Neural cell (in vitro differentiated cells): ENCODE measurements around the gene IRF2BP2.

Experiments
- CTCF ChIP-seq: fragments of 450-650 bp; IDR thresholded peaks from 2 replicates; pipeline ENCODE4 v1.5.1; 2014; ENCODE audit warnings: antibody characterized with exemption, mild to moderate bottlenecking, moderate library complexity; ENCODE audit not compliant: poor library complexity, severe bottlenecking
- EP300 ChIP-seq: fragments of 450-650 bp; conservative IDR thresholded peaks from 2 replicates; pipeline ENCODE4 v1.6.1; 2014; ENCODE audit warnings: antibody characterized with exemption, mild to moderate bottlenecking, moderate library complexity; ENCODE audit not compliant: poor library complexity, severe bottlenecking
- EZH2 ChIP-seq: fragments of 200-600, 300-800 bp; shearing (Covaris generic), sonication (generic); IDR thresholded peaks from 2 replicates; pipeline ENCODE4 v1.6.1; 2014; ENCODE audit warnings: antibody characterized with exemption, low read length, borderline replicate concordance, mild to moderate bottlenecking; ENCODE audit not compliant: insufficient read depth, poor library complexity, severe bottlenecking
- POLR2AphosphoS5 ChIP-seq: IDR thresholded peaks from 2 replicates; pipeline ENCODE4 v1.6.1; 2012
- RAD21 ChIP-seq: fragments of 450-650 bp; conservative IDR thresholded peaks from 2 replicates; pipeline ENCODE4 v1.6.1; 2014; ENCODE audit warnings: antibody characterized with exemption, mild to moderate bottlenecking, moderate library complexity
- REST ChIP-seq: IDR thresholded peaks from 2 replicates; pipeline ENCODE4 v1.6.1; 2012; ENCODE audit warnings: borderline replicate concordance
- SMC3 ChIP-seq: fragments of 450-650 bp; conservative IDR thresholded peaks from 2 replicates; pipeline ENCODE4 v1.6.1; 2014; ENCODE audit warnings: antibody characterized with exemption, mild to moderate bottlenecking, moderate library complexity; ENCODE audit not compliant: poor library complexity

GRCh38 chr1:234627009-234627950 is 17.3 kb upstream of the IRF2BP2 start:
- TF ChIP-seq CTCF (no peak), REST (no peak), EZH2 (no peak), SMC3 (no peak), POLR2AphosphoS5 (no peak), RAD21 (no peak), EP300 (no peak)
